ENCODE measurements around the gene TRAFD1. TPM values are rescaled to one million over a fixed set of nuclear protein-coding genes. Genes with fewer than 3 reads are reported as not detected.

TRAFD1 gene
- total RNA-seq, 1 donor from 2014 or later: 98.6 TPM

GRCh38 chr12:112198120-112198733, 72.9 kb downstream of the TRAFD1 start:
- intact Hi-C loops (cut with micrococcal nuclease): loop anchor here (1.0 kb wide), 3 partner anchors 184 to 213 kb away; partner anchors contain the start of gene HECTD4

DNA sequence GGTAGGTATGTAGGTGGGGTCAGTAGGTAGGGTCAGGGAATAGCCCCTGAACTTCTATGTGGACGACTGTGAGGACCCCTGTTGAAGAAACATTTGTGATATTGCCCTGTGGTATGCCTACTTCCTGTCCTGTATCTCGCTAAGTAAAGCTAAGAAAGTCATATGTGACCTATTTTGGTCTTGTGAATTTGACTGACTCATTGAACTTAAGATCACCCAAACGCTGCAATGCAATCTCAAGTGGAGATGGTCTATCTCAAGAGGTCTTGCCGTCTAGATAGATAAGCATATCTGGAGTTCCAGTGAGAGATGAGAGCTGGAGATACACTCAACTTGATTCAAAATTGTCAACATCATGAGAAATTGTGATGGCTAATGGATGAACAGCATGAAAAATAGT, 73.8 kb downstream of the TRAFD1 start:
- intact Hi-C loops (cut with micrococcal nuclease): no loop called here

Other genes with a start within 250 kb of the TRAFD1 start
- gene TMEM116, start 112.4 kb upstream of the TRAFD1 start, total RNA-seq: 11.2 and 12.0 TPM in 2 replicates
- gene ERP29, start 112.1 kb upstream of the TRAFD1 start, total RNA-seq: 111 and 113 TPM in 2 replicates
- 39.1 and 45.4 TPM in 2 replicates for gene NAA25, start 16.8 kb upstream of the TRAFD1 start, total RNA-seq

All from T-helper 1 cell treated with Interleukin-12 subunit alpha and Interleukin-12 subunit beta and Interleukin-4 antibody, amounts not matched to agents 30 ng/mL and 1 ng/mL, for 36 hours (primary cell).